ENCODE measurements around the gene CTRB1.

Gene CTRB1

DNA sequence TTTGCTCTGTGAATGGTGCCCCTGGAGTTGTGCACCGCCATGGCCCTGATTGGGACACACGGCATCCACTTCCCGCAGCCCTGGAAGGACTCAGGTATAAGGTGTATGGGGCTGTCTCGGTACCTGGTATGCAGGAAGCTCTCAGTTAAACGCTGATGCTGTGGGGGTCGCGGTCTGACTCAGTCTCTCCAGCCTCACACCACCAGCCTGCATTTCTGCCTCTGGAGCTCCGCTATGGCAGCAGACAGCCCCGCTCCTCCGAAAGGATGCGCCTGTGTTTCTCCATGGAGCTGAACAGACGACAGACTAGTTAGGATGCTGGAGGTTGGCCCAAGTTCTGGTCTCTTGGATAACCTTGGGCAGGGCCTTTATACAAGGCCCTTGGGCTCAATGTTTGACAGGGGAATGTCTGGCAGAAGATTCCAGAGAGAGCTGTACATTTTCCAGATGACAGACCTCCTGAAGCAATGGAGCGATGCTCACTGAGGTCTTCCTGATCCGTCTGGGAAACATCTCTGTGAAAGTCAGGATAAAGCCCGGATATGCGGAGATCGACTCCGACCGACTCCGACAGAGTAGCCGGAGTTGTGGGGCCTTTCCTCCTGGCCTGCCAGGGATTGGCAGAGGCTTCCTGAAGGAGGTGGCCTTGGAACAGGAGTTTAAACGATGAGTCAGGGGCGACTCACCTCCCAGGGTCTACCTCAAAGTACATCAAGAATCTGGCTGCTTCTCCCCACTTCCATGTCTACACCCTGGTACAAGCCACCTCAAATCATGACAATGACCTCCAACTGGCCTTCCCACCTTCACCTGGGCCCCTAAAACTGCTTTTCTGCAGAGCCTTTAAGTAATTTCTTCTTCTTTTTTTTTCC, 54.5 kb downstream of the CTRB1 start:
- H3K9me3 ChIP-seq (ENCODE audit: insufficient read depth, low read length) = no peaks in the 10 kb centered on the region
- H3K4me1 ChIP-seq (ENCODE audit: insufficient read depth, insufficient read length) = peaks cover 7% of the 10 kb centered on the region
- H3K36me3 ChIP-seq (ENCODE audit: insufficient read depth, insufficient read length, low read length) = no peaks in the 10 kb centered on the region
- H3K4me3 ChIP-seq (ENCODE audit: insufficient read length, low read depth) = no peak overlapping the region
- no peak overlapping the region for H3K9ac ChIP-seq (ENCODE audit: insufficient read length, low read depth)
- DNase-seq (ENCODE audit: low read depth, low spot score) = no peak
- TF ChIP-seq ZNF274 (IDR thresholded peaks at IDR 0.05; ENCODE audit: low read depth, low read length) = no peak
- no peak for TF ChIP-seq SUZ12 (IDR thresholded peaks at IDR 0.05; ENCODE audit: extremely low read depth, insufficient read depth, insufficient read length)
- TF ChIP-seq YY1 (IDR thresholded peaks at IDR 0.05; ENCODE audit: insufficient read depth, insufficient read length) = no peak
- no peaks in the 10 kb centered on the region for H3K27me3 ChIP-seq (ENCODE audit: insufficient read depth, insufficient read length)

Measured in NT2/D1 (cell line).